ENCODE results near the gene PSMB4. TPM values are rescaled to one million over a fixed set of nuclear protein-coding genes. Genes with fewer than 3 reads are reported as not detected.
"Not testable (repeated sequence)": the region's sequence is repeated elsewhere in the genome, so short reads cannot be mapped to it uniquely, and the experiment has no call there.

Gene PSMB4
- total RNA-seq, 1 donor from 2014 or later = 243 TPM

DNA sequence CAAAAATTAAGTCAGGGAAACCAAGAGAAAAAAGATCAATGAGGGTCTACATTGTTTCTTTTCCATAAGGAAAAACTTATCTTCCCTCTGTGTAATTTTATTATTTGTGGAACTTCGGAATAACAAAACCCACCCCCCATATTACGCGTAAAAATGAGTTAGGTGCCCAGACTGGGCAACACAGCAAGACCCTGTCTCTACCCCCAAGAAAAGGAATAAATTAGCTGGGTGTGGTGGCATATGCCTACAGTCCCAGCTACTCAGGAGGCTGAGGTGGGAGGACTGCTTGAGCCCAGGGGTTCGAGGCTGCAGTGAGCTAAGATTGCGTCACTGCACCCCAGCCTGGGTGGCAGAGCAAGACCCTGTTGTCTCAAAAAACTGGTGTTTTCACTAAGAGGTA lies 20.4 kb downstream of the PSMB4 start:
- H3K4me1 Mint-ChIP-seq (ENCODE audit: unreplicated experiment) = no peaks in the 10 kb centered on the region
- no peak overlapping the region for H3K4me3 Mint-ChIP-seq
- no peaks in the 10 kb centered on the region for H3K27me3 Mint-ChIP-seq
- H3K36me3 Mint-ChIP-seq = peaks cover 43% of the 10 kb centered on the region
- DNase-seq (ENCODE audit: extremely low spot score, unreplicated experiment) = no peak
- no peak overlapping the region for H3K27ac Mint-ChIP-seq
- TF ChIP-seq, protein P1, sequence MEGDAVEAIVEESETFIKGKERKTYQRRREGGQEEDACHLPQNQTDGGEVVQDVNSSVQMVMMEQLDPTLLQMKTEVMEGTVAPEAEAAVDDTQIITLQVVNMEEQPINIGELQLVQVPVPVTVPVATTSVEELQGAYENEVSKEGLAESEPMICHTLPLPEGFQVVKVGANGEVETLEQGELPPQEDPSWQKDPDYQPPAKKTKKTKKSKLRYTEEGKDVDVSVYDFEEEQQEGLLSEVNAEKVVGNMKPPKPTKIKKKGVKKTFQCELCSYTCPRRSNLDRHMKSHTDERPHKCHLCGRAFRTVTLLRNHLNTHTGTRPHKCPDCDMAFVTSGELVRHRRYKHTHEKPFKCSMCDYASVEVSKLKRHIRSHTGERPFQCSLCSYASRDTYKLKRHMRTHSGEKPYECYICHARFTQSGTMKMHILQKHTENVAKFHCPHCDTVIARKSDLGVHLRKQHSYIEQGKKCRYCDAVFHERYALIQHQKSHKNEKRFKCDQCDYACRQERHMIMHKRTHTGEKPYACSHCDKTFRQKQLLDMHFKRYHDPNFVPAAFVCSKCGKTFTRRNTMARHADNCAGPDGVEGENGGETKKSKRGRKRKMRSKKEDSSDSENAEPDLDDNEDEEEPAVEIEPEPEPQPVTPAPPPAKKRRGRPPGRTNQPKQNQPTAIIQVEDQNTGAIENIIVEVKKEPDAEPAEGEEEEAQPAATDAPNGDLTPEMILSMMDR (conservative IDR thresholded peaks at IDR 0.05) = no peak
- H3K9me3 Mint-ChIP-seq = no peaks in the 10 kb centered on the region

DNA sequence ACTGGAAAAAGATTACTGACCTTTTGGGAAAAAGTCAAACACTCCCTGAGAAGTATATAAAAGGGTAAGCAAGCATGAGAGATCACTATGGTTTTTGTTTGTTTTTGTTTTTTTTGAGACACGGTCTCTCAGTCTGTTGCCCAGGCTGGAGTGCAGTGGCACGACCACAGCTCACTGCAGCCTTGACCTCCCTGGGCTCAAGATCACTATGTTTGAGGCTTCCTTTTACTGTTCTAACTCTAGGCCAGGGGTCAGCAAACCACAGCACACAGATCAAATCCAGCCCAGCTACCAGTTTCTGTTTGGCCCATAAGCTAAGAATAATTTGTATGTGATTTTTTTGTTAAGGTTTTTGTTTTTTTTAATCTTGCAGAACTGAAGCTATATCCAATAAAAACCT lies 25.7 kb downstream of the PSMB4 start:
- Mint-ChIP-seq H3K27me3 (no peaks in the 10 kb centered on the region), H3K4me3 (no peak overlapping the region), H3K36me3 (peaks cover 36% of the 10 kb centered on the region), H3K4me1 (ENCODE audit: unreplicated experiment) (no peaks in the 10 kb centered on the region), H3K27ac (no peak overlapping the region), H3K9me3 (no peaks in the 10 kb centered on the region)
- DNase-seq (ENCODE audit: extremely low spot score, unreplicated experiment) = no peak
- TF ChIP-seq, protein P1 (conservative IDR thresholded peaks at IDR 0.05) = no peak

DNA sequence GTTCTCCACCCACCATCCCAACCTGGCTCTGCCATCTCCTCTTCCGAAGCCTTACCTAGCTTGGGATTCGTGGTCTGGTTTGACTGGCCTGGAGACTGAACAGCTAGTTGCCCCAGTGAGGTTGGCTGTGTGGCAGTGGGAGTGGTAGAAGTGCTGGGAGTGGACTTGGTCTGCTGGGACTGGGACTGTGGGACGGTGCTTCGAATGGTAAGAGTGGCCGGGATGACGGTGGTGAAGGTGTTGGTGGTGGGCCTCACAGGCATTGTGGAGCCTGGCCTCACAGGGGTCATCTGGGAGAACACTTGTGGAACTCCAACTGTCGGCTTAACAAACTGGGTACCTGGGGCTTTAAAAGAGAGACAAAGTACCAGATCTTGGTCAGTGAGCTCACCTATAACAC lies 28.7 kb downstream of the PSMB4 start:
- no peak for DNase-seq (ENCODE audit: extremely low spot score, unreplicated experiment)
- H3K27ac Mint-ChIP-seq = no peak overlapping the region
- no peaks in the 10 kb centered on the region for H3K4me1 Mint-ChIP-seq (ENCODE audit: unreplicated experiment)
- H3K9me3 Mint-ChIP-seq = no peaks in the 10 kb centered on the region
- TF ChIP-seq, protein P1 (conservative IDR thresholded peaks at IDR 0.05) = no peak
- no peak overlapping the region for H3K4me3 Mint-ChIP-seq
- H3K36me3 Mint-ChIP-seq = peaks cover 26% of the 10 kb centered on the region
- H3K27me3 Mint-ChIP-seq = no peaks in the 10 kb centered on the region

DNA sequence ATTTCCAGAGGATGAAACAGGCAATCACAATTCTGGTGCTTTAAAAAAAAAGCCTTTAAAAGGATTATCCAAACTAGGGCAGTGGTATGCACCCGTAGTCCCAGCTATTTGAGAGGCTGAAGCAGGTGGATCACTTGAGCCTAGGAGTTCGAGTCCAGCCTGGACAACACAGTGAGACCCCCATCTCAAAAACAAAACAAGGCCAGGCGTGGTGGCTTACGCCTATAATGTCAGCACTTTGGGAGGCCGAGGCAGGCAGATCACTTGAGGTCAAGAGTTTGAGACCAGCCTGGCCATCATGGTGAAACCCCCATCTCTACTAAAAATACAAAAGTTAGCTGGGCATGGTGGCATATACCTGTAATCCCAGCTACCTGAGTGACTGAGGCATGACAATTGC lies 34.5 kb downstream of the PSMB4 start:
- H3K4me3 Mint-ChIP-seq; H3K27ac Mint-ChIP-seq; H3K4me1 Mint-ChIP-seq (ENCODE audit: unreplicated experiment); H3K27me3 Mint-ChIP-seq; H3K9me3 Mint-ChIP-seq; DNase-seq (ENCODE audit: extremely low spot score, unreplicated experiment); H3K36me3 Mint-ChIP-seq: not testable (repeated sequence)

DNA sequence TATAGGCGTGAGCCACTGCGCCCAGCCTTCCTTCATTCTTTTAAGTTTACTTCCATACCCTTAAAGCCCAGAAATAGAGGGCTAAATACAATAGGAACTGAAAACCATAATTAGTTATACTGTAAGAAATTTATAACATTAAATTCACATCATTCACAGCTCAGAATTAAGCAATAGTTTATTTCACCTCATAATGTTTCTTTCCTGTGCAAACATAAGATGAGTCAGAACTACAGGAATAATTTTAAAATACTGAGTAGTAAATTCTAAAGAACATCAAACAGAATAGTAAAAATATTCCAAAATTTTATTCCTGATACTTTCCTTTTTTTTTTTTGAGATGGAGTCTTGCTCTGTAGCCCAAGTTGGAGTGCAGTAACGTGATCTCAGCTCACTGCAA lies 35.8 kb downstream of the PSMB4 start:
- Mint-ChIP-seq H3K4me3 (no peak overlapping the region), H3K27ac (no peak overlapping the region), H3K27me3 (no peaks in the 10 kb centered on the region)

DNA sequence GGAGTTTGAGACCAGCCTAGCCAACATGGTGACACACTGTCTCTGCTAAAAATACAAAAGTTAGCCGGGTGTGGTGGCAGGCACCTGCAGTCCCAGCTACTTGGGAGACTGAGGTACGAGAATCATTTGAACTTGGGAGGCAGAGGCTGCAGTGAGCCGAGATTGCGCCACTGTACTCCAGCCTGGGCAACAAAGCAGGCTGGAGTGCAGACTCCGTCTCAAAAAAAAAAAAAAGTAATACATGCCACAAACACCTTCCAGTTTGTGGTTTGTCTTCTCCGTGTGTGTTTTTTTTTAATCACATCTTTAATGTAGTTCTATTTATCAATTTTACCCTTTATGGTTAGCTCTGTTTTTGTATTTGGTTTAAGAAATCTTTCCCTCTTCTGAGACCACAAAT lies 37.6 kb downstream of the PSMB4 start:
- H3K27ac Mint-ChIP-seq = no peak overlapping the region
- peaks cover 4% of the 10 kb centered on the region for H3K4me1 Mint-ChIP-seq (ENCODE audit: unreplicated experiment)
- H3K9me3 Mint-ChIP-seq = no peaks in the 10 kb centered on the region
- DNase-seq (ENCODE audit: extremely low spot score, unreplicated experiment) = no peak
- H3K36me3 Mint-ChIP-seq = peaks cover 20% of the 10 kb centered on the region
- TF ChIP-seq, protein P1 (conservative IDR thresholded peaks at IDR 0.05) = no peak
- H3K4me3 Mint-ChIP-seq = no peak overlapping the region
- H3K27me3 Mint-ChIP-seq = no peaks in the 10 kb centered on the region

More for the DNA sequence above, 35.8 kb downstream of the PSMB4 start:
- no peak for DNase-seq (ENCODE audit: extremely low spot score, unreplicated experiment)
- peaks cover 4% of the 10 kb centered on the region for H3K4me1 Mint-ChIP-seq (ENCODE audit: unreplicated experiment)
- no peaks in the 10 kb centered on the region for H3K9me3 Mint-ChIP-seq
- H3K36me3 Mint-ChIP-seq = peaks cover 8% of the 10 kb centered on the region
- TF ChIP-seq, protein P1 (conservative IDR thresholded peaks at IDR 0.05) = no peak

DNA sequence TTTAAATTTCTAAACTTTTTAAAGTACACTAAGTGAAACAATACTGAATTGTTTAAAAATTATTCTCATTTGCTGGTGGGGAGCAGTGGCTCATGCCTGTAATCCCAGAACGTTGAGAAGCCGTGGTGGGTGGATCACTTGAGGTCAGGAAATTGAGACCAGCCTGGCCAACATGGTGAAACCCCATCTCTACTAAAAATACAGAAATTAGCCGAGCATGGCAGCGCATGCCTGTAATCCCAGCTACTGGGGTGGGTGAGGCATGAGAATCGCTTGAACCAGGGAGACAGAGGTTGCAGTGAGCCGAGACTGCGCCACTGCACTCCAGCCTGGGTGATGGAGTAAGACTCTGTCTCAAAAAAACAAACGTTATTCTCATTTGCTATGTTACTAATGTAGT lies 38.0 kb downstream of the PSMB4 start:
- H3K4me1 Mint-ChIP-seq (ENCODE audit: unreplicated experiment); H3K4me3 Mint-ChIP-seq; H3K27me3 Mint-ChIP-seq; DNase-seq (ENCODE audit: extremely low spot score, unreplicated experiment); H3K9me3 Mint-ChIP-seq; H3K27ac Mint-ChIP-seq: not testable (repeated sequence)
- peaks cover 21% of the 10 kb centered on the region for H3K36me3 Mint-ChIP-seq
